Lung (tissue), 12 donors: Measurements from ENCODE around the gene FLRT2. TPM values are rescaled to one million over a fixed set of nuclear protein-coding genes. Genes with fewer than 3 reads are reported as not detected.
A peak's percentile ranks its signal among the peaks of the same experiment; 100 is the strongest.

Experiments used
- ATAC-seq: fragments of 200-7000 bp; cut with Tn5 transposase; one replicate; pipeline ENCODE4 v1.9.1; 2020; ENCODE audit warnings: moderate number of reproducible peaks; ENCODE audit not compliant: insufficient read depth, low FRiP score
- DNase-seq, 3 donors: peaks; one replicate each; pipeline ENCODE4 v3.0.0-alpha.2; 2013 to 2017
- H3K27ac ChIP-seq, 2 donors: one replicate each; pipeline ENCODE4 v1.5.1; 2013; ENCODE audit warnings: mild to moderate bottlenecking in 2 of 2, moderate library complexity in 2 of 2, control low read depth in 1 of 2, inconsistent platforms in 1 of 2, low read depth in 1 of 2, low read length in 1 of 2
- H3K27me3 ChIP-seq, 3 donors: one replicate each; pipeline ENCODE4 v1.5.1; 2013; ENCODE audit warnings: low read length in 2 of 3; ENCODE audit not compliant: control insufficient read depth in 3 of 3, insufficient read depth in 3 of 3
- H3K36me3 ChIP-seq, 4 donors: one replicate each; pipeline ENCODE4 v1.5.1; 2013; ENCODE audit warnings: low read length in 4 of 4, mild to moderate bottlenecking in 1 of 4, moderate library complexity in 1 of 4; ENCODE audit not compliant: control insufficient read depth in 4 of 4, insufficient read depth in 4 of 4
- H3K4me1 ChIP-seq, 5 donors: one replicate each; pipeline ENCODE4 v1.5.1; 2013; ENCODE audit warnings: low read length in 5 of 5, mild to moderate bottlenecking in 2 of 5, moderate library complexity in 1 of 5; ENCODE audit not compliant: control insufficient read depth in 5 of 5, insufficient read depth in 5 of 5
- H3K4me3 ChIP-seq: one replicate; pipeline ENCODE4 v1.5.1; 2013; ENCODE audit warnings: mild to moderate bottlenecking, control low read depth, moderate library complexity
- H3K9ac ChIP-seq, 2 donors: one replicate each; pipeline ENCODE4 v1.5.1; 2013; ENCODE audit warnings: low read length in 2 of 2, control low read depth in 1 of 2; ENCODE audit not compliant: insufficient read depth in 1 of 2
- H3K9me3 ChIP-seq, 4 donors: one replicate each; pipeline ENCODE4 v1.5.1; 2013; ENCODE audit warnings: low read length in 3 of 4, mild to moderate bottlenecking in 1 of 4, moderate library complexity in 1 of 4; ENCODE audit not compliant: control insufficient read depth in 4 of 4, insufficient read depth in 3 of 4
- CTCF ChIP-seq: IDR thresholded peaks from 2 replicates; pipeline ENCODE4 v1.5.1; 2012; ENCODE audit warnings: mild to moderate bottlenecking; ENCODE audit errors: control extremely low read depth, extremely low read depth
- WGBS, 2 donors: extraction: QIAGEN DNeasy Blood & Tissue Kit; methylation state at CpG; one replicate each; pipeline ENCODE4 v1.1.7; 2013; 5-methylcytosine and 5-hydroxymethylcytosine counted together
- polyA plus RNA-seq, 2 donors: library from polyadenylated mRNA; stranded (reverse); fragments of 200-250 nt; gene quantifications; one replicate each; pipeline ENCODE4 v1.2.1, GENCODE V29; 2013
- total RNA-seq, 2 donors: library from RNA; depleted of rRNA in 1 of 2; stranded (reverse); fragments of >200 nt in 1 of 2; gene quantifications; one replicate each; pipeline ENCODE4 v1.2.1, GENCODE V29; 2014 to 2021
- donor health status: control.
- donor health status: control.
- donor health status: Bipolar disorder and iron deficiency.
- donor health status: healthy.
- donor health status: DM: yes; HTN: yes; CAD: no.

Gene FLRT2
- total and polyA plus RNA-seq, 4 donors = 1.2 to 53.7 (median 8.8) TPM

GRCh38 chr14:85533023-85533860 is 3.3 kb downstream of the FLRT2 start:
- peaks cover 6 to 62% (median 13%) of the 10 kb centered on the region in 5 donors for H3K4me1 ChIP-seq
- DNase-seq = peak; percentile 87 to 95 (median 94)

GRCh38 chr14:85533861-85534291 is 3.9 kb downstream of the FLRT2 start:
- Histone ChIP-seq H3K27ac (no peak overlapping the region), H3K9me3 (peaks cover 0 to 7% (median 0%) of the 10 kb centered on the region in 4 donors), H3K27me3 (peaks cover 3 to 63% (median 27%) of the 10 kb centered on the region in 3 donors), H3K4me3 (no peak overlapping the region), H3K36me3 (no peaks in the 10 kb centered on the region), H3K9ac (peak overlapping the region in 1 of 2 donors; percentile 70), H3K4me1 (peaks cover 6 to 57% (median 13%) of the 10 kb centered on the region in 5 donors)
- WGBS, 2 donors = 2 to 5% methylated on average over 18 to 28 of the region's 28 CpGs
- TF ChIP-seq CTCF = no peak
- peak; percentile 43 to 50 (median 47) for DNase-seq
- no peak for ATAC-seq

More at GRCh38 chr14:85533023-85533860, 3.3 kb downstream of the FLRT2 start:
- H3K27me3 ChIP-seq = peaks cover 3 to 62% (median 27%) of the 10 kb centered on the region in 3 donors
- peak overlapping the region in 1 of 2 donors; percentile 34 for H3K9ac ChIP-seq
- no peaks in the 10 kb centered on the region for H3K36me3 ChIP-seq
- TF ChIP-seq CTCF = no peak
- peaks cover 0 to 7% (median 0%) of the 10 kb centered on the region in 4 donors for H3K9me3 ChIP-seq
- WGBS, 2 donors = 1 to 3% methylated on average over 71 to 90 of the region's 90 CpGs
- peak overlapping the region; percentile 32 for H3K4me3 ChIP-seq
- ATAC-seq = peak; percentile 25
- no peak overlapping the region for H3K27ac ChIP-seq

GRCh38 chr14:85534458-85535293 is 4.7 kb downstream of the FLRT2 start:
- peaks cover 0 to 7% (median 0%) of the 10 kb centered on the region in 4 donors for H3K9me3 ChIP-seq
- peaks cover 3 to 58% (median 27%) of the 10 kb centered on the region in 3 donors for H3K27me3 ChIP-seq
- TF ChIP-seq CTCF = no peak
- ATAC-seq (no peak), DNase-seq (peak; percentile 31 to 59 (median 52))
- WGBS, 2 donors = 15 to 16% methylated on average over 28 of the region's 28 CpGs
- H3K27ac ChIP-seq = no peak overlapping the region
- peaks cover 6 to 53% (median 10%) of the 10 kb centered on the region in 5 donors for H3K4me1 ChIP-seq
- H3K4me3 ChIP-seq = no peak overlapping the region
- no peaks in the 10 kb centered on the region for H3K36me3 ChIP-seq
- H3K9ac ChIP-seq = peak overlapping the region in 1 of 2 donors; percentile 70
